Uterus (tissue), 2 donors: ENCODE data around the gene CTNND2.

Experiments used
- POLR2A ChIP-seq, 2 donors: fragments of 450-650 bp; IDR thresholded peaks; one replicate each; pipeline ENCODE4 v1.6.1; 2016; ENCODE audit warnings: antibody characterized with exemption in 2 of 2, mild to moderate bottlenecking in 1 of 2, moderate library complexity in 1 of 2
- TF ChIP-seq, protein P1 (sequence below), 4 experiments: fragments of 200-600 bp in 2 of 4; fragments of 450-650 bp in 2 of 4; sonication (generic) in 2 of 4; IDR thresholded peaks; one replicate each; pipeline ENCODE4 v1.5.1; 2016 to 2019; ENCODE audit warnings: antibody characterized with exemption in 4 of 4, mild to moderate bottlenecking in 2 of 4, moderate library complexity in 1 of 4

DNA sequence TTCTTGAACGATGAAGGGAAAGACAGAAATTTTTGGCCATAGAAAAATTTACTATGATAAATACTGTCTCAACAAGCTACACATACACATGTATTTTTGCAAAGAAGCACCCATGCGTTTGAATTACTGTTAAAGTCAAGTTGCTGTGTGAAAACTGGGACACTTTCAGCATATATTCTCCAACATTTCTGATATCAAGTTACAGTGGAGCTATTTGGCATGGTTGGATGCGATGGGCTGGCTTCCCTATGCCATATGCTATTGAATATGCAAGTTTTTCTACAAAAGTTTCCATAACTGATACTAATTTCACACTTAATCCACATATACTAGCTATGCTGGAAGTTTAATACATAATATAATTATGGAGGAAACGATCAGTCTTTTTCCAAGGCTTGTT lies 381.4 kb downstream of the CTNND2 start:
- no peak for TF ChIP-seq POLR2A (IDR thresholded peaks at IDR 0.05)
- TF ChIP-seq, protein P1, sequence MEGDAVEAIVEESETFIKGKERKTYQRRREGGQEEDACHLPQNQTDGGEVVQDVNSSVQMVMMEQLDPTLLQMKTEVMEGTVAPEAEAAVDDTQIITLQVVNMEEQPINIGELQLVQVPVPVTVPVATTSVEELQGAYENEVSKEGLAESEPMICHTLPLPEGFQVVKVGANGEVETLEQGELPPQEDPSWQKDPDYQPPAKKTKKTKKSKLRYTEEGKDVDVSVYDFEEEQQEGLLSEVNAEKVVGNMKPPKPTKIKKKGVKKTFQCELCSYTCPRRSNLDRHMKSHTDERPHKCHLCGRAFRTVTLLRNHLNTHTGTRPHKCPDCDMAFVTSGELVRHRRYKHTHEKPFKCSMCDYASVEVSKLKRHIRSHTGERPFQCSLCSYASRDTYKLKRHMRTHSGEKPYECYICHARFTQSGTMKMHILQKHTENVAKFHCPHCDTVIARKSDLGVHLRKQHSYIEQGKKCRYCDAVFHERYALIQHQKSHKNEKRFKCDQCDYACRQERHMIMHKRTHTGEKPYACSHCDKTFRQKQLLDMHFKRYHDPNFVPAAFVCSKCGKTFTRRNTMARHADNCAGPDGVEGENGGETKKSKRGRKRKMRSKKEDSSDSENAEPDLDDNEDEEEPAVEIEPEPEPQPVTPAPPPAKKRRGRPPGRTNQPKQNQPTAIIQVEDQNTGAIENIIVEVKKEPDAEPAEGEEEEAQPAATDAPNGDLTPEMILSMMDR (IDR thresholded peaks at IDR 0.05): no peak
